HG03378 (cell line): Measurements from ENCODE around the gene FLRT1.

Experiments
- ATAC-seq: cut with Tn5 transposase; IDR thresholded peaks from one replicate; pipeline ENCODE4 v1.9.1; 2021; ENCODE audit warnings: mild to moderate bottlenecking, moderate library complexity; ENCODE audit not compliant: unreplicated experiment

Gene FLRT1

GRCh38 chr11:64006398-64006797 lies 29.3 kb upstream of the FLRT1 start:
- ATAC-seq, result no peak

GRCh38 chr11:64007160-64007628 lies 28.5 kb upstream of the FLRT1 start:
- ATAC-seq, result no peak

- no peak for ATAC-seq
Observed at GRCh38 chr11:64007629-64008282, 28.0 kb upstream of the FLRT1 start.

- ATAC-seq, result no peak
Observed at GRCh38 chr11:64008283-64008913, 27.3 kb upstream of the FLRT1 start.

DNA sequence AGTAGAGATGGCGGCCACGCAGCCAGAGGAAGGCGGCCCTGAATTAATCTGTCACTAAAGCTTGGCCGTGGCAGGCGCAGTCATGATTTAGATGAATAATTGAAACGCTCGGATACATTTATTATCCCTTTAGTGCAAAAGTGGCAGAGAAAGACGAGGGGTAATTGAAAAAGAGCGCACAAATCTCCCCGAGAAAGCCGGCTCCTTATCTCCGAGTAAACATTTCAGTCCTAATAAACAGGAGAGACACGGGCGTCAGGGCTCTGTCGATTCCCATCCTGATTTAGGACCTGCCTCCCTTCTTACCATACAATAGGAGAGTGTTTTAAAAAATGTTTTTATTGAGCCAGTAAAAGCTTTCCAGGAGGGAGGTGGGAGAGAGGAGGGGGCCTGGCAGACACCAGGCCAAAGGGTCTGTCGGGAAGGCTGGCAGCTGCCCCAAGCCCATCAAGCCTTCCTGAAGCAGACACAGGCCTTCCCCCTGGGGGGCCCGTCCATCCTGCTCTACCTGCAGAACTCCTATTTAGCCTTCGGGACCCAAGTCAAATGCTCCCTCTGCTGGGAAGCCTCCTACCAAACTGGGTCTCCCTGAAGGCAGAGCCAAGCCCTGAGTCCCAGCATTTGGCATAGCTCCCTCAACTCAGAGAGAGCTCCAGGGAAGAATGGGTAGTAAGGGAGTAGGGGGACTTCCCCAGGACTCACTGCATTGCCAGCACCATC lies 26.7 kb upstream of the FLRT1 start:
- no peak for ATAC-seq

DNA sequence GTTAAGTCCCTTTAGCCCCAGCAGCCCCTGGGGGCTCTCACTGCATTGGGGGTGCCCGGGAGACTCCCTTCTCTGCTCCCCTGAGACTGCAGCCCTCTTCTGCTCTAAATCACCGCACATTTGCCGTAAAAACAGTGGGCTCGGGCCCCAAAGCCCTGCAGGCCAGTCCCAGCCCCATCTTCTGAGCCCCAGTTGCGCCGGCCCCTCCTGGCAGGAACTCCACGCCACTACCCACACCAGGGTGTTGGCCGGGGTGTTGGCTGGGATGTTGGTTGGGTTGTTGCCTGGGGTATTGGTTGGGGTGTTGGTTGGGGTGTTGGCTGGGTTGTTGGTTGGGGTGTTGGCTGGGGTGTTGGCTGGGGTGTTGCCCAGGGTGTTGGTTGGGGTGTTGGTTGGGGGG lies 26.0 kb upstream of the FLRT1 start:
- no peak for ATAC-seq

DNA sequence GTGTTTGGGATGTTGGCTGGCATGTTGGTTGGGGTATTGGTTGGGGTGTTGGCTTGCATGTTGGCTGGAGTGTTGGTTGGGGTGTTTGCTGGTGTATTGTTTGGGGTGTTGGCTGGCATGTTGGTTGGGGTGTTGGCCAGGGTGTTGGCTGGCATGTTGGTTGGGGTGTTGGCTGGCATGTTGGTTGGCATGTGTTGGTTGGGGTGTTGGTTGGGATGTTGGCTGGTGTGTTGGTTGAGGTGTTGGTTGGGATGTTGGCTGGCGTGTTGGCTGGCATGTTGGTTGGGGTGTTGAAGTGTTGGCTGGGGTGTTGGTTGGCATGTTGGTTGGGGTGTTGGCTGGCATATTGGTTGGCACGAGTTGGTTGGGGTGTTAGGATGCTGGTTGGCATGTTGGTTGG lies 24.9 kb upstream of the FLRT1 start:
- ATAC-seq, result no peak

DNA sequence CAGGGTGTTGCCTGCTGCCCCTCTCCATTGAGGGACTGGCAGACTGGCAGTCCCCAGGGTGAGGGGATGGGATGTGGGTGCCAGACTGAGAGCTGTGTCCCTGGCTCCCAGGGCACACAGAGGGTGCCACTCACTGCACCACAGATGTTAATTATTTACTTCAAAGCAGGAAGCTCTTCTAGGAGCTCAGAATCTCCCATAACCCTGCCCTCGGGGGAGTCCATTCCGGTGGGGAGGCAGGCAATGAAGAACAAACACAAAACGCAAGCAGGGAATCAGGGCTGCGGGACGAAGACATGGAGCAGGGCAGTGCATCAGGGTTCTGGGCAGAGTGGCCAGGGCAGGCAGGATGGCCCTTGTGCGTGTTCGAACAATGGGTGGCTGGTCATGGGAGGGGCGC lies 24.4 kb upstream of the FLRT1 start:
- no peak for ATAC-seq

GRCh38 chr11:64013141-64013896 lies 22.4 kb upstream of the FLRT1 start:
- ATAC-seq, result no peak

DNA sequence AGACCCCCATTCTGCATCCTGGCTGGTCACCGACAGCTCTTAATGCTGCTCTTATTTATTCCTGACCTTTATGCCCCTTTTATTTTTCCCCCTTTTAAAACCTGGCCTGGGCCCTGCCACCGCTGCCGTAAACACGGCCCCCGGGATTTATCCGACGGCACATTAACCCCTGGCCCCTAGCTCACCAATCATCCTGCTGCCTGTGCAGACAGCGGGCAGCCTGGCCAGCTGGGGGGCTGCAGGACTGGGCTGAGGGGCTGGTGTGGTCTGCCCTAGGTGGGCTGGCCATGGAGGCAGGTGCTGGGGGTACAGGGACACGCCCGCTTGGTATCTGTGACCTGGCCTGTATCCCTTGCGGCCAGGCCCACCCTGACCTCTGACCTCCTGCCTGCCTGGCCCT lies 21.4 kb upstream of the FLRT1 start:
- ATAC-seq, result no peak

- no peak for ATAC-seq
Observed at GRCh38 chr11:64015510-64015909, 20.2 kb upstream of the FLRT1 start.

GRCh38 chr11:64015935-64016845 lies 19.5 kb upstream of the FLRT1 start:
- no peak for ATAC-seq

GRCh38 chr11:64017945-64018224 lies 17.8 kb upstream of the FLRT1 start:
- no peak for ATAC-seq

GRCh38 chr11:64018310-64018709 lies 17.4 kb upstream of the FLRT1 start:
- no peak for ATAC-seq

DNA sequence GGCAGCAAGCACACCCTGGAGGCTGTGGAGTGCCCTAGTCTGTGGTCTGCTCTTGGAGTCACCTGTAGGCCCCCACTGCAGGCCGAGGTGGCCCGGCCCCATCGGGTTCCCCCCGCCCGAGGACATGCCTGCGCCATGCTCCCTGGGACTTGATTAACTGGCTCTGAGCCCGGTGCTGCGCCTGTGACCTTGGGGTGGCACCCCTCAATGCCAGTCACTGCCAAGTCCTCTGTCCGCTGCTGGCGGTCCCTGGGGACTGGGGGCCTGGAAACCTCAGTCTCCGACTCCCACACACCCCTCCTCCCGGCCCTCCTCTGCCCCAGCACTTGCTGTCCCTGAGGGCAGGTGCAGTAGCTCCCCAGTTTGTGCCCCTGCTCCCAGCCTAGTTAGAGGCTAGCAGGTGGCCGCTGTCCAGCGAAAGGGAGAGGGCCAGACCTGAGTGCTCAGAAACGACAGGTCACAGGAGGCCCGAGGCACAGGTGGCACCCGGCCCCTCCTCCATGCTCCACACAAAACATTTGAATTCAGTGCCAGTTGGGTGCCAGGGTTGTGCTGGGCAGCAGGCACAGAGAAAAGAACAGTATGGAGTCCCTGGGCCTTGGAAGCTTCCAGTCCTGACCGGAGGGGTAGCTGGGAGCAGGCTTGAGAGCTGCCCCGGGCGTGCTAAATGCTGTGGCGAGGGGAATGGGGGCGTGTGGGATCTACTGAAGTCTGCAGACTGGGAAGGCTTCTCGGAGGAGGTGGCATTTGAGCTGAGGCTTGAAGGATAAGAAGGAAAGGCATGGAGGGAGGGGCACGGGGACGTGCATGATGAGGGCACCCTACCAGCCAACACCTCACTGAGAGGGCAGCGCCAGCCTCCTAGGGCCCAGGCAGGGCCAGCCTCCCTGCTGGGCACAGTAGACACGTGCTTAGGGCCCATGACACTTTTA lies 16.4 kb upstream of the FLRT1 start:
- ATAC-seq, result no peak

GRCh38 chr11:64020976-64021756 lies 14.6 kb upstream of the FLRT1 start:
- no peak for ATAC-seq

DNA sequence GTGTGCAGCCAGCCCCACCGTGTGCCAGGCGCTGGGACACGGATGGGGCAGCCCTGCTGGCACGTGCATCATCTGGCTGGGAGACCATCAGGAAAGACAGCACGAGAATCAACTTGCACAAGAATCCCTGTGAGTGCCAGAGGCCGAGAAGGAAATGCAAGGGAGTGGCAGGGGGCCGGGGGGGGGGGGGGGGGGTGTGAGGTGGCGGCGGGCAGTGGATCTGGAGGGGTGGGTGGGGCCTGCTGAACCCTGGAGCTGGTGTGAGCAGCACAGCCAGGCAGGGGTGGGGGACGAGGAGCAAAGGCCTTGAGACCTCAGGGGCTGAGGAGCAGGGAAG lies 14.0 kb upstream of the FLRT1 start:
- ATAC-seq, result no peak

GRCh38 chr11:64022125-64022784 lies 13.5 kb upstream of the FLRT1 start:
- ATAC-seq, result no peak
